DMS53 treated with DMSO at 0.1 percent for 48 hours (cell line): ENCODE results near the gene CTBP1.

Experiments used
- DNase-seq: peaks from one replicate; lab custom pipeline; 2025; ENCODE audit not compliant: unreplicated experiment; lab: John Stamatoyannopoulos, UW

Gene CTBP1

DNA sequence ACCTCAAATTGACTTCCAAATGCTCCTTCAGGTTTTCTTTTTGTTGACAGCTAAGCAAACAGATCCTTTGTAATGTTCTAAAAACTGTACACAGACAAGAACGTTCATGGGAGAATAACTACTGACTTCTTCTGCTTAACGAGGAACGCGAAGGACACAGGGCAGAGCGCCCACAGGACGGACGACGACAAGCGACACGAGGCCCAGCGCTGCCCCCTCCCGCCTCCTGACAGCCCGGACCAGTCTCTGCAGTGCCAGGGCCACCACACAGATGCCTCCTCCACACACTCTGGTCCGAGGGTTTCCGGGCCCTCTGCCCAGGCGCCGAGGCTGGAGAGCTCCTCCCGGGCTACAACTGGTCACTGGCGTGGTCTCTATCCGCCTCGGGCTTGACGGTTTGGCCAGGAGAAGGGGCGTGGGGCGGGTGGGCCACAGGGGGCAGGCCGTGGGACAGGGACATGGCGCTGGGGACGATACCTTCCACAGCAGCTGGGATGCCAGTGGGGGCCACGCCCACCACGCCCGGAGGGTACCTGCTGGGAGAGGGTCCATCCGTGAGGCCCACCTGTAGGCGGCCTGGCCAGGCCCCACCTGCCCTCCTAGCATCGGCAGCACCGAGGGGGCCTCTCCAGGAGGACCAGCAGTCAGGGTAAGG is 36.9 kb downstream of the CTBP1 start:
- no peak for DNase-seq

DNA sequence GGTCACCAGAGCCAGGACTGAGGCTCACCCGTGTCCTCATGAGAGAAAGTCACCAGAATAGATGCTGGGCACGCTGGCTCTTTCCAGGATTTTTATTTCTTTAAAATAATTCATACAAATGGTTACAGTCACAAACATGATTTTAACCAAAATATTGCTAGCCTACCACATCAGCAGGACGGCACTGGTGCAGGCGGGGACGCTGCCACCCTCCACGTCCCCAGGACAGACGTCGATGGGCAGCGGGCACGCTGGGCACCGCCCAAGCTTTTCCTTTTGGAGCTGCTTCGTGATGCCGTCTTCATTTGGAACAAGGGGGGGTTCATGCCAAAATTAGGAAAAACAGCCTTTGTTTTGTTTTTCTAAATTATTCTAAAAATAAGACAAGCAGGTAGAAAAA is 37.6 kb downstream of the CTBP1 start:
- no peak for DNase-seq

DNA sequence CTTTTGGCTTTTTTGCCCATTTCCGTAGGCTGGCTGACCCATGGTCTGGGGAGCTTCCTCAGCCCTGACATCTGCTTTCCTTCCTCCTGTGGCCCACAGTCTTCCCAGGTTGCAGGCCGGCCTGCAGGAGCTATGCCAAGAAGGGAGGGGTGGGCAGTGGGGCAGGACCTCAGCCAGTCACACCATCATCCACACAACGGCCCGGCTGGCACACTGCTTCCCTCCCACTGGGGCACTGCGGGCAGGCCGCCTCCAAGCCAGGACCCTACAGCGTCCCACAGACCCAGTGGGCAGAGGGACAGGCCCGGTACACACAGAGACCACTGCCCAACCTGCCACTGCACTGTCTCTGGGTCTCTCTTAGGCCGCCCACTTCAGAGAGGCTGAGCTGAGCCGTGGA is 38.0 kb downstream of the CTBP1 start:
- no peak for DNase-seq

DNA sequence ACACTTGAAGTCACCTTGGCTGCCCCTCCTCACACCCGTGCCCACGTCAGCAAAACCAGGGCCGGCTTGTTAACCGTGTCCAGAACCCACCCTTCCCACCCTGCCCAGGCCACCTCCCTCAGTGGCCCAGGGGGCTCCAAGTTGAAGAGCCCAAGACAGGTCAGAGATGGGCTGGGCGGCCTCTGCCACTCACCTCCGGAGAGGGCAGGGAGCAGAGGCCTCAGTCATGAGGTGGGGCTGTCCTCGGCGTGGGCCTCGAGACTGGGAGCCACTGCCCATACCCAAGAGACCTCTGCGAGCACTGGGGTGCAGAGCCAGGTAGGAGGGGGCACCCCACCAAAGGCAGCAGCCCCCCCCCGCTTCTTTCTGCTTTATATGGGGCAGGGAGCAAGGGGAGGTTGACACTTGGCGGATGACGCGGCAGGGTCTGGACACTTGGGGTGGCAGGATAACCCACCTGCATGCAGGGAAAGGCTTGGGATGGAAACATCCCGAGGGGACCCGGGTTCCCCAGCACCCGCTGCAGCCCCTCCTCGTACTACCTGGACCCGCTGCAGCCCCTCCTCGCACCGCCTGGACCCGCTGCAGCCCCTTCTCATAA is 38.6 kb downstream of the CTBP1 start:
- no peak for DNase-seq

DNA sequence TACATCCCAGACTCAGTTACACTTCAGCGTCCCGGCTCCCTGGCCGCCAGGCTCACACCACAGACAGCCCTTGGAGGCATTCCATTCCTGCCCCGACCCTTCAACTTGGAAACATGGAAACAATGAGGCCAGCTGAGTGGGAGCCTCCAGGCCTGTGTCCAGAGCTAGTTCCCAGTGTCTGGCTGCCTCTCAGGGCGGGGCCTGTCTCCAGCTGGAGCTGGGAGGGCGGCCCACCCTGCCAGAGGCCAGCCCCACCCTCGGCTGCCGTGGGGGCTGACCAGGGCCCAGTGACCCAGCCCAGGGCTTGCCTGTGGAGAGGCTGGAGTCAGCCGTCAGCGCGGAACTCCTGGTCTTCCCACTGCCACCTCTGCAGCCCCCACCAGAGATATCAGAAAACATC is 39.1 kb downstream of the CTBP1 start:
- no peak for DNase-seq

DNA sequence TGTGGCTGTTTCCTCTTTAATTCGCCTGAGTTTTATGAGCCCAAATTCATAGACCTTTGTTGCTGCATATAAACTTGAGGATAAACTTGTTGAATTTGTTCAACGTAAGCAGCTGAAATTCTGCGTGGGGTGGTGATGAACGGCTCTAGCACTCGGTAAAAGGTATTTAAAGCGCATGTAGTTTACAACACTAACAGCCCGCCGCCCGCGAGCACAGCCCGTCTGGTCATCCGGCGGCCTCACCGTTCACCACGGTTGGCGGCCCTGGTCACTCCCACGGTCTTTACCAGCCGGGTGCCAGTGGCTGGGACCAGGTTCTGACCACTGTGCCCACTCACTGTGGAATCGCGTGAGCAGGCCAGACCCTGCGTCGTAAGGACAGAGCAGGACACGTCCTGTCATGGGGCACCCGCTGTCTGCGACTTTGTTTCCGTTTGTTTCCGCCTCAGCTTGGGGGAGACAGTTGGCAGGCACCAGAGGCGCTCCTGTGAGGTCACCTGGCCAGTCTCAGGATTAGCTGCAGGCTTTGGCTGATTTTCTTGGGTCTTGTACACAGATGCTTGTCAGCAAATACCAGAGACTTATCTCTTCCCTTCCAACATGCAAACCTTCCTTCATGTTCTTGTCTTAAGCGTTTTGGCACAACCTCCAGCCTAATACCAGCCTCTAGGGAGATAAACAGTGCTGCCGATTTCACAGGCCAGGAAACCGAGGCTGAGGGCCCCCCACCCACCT is 39.8 kb downstream of the CTBP1 start:
- DNase-seq: no peak

- DNase-seq: no peak
Measured at GRCh38 chr4:1208266-1208961, 40.5 kb downstream of the CTBP1 start.

- DNase-seq: no peak
Measured at GRCh38 chr4:1207603-1208265, 41.2 kb downstream of the CTBP1 start.

DNA sequence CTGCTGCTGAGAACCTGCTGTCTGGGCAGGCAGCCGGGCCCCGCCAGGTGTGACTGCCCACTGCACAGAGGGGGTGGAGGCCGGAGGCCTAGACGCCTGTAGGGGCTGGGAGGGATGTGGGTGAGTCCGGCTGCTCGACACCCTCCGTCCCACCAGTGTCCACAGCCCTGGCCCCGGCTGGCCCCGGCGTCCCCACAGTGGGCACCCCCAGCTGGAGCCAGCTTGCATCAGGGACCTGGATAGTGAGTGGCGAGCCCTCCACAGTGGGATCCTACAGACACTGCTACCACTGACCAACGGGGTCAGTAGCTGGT is 41.8 kb downstream of the CTBP1 start:
- DNase-seq: no peak

DNA sequence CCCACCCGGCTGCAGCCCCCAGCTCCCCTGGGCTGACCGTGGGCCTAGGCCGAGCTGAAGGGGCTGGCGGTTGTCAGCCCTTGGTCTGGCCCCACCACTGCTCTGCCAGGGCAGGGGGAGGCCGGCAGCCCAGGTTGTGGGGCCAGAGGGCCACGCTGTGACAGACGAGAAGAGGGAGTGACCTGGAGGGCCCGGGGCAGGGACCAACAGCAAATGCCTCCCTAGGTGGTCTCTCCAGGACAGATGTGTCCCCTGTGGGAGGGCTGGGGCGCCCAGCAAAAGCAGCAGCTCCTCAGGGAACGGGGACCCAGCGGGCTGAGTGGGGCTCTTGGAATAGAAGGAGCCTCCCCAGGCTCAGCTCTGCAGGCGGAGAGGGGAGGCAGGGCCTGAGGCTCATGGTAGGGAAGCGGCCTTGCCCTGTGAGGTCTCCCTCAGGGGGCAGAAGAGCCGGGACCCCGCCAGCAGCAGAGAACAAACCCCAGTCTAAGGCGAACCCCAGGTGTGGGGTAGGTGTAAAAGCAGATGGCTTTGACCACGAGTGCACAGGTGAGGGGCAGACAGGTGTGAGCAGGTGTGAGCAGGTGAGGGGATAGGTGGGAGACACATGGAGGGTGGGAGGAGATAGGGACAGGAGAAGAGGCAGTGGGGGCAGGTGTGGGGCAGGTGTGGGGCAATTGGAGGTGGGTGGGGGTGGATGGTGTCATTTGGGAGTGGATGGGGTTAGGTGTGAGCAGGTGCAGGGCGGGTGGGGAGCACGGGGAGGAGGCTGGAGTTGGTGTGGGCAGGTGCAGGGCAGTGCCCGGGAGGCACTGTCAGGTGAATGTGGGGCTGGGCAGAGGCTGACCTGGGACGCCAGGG is 42.4 kb downstream of the CTBP1 start:
- DNase-seq: no peak

DNA sequence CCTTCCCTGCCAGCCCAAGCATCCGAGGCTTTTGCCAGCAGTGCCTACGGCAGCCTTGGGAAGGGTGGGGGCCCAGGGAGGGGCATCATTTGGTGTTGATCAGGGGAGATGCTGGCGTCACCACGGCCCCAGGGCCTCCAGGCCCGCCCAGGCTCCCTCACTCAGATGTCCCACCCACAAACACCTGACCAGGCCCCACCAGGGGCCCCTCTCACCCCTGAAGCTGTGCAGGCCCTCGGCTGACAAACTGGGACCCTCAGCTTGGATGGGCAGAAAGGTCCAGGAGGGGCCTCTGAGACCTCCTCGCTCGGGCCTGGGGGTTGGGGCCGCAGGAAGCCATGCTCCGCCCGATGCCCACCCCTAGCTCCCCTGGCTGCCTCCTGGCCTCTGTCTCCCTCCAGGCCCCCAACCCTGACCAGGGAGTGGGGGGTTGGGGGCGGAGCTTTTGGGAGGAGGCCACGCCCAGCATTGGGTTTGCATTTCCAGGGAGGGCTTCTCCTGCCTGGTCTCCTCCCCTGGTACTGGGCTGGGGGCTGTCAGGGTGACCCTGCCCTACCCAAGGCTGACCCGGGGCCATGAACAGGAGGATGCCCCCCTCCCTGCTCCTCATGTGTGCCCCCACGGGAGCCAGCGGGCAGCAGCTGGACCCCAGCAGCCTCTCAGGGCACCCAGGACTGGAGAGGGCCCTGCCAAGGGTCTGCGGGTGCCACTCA is 43.2 kb downstream of the CTBP1 start:
- DNase-seq: no peak

- DNase-seq: no peak
Measured at GRCh38 chr4:1204828-1205585, 43.9 kb downstream of the CTBP1 start.

DNA sequence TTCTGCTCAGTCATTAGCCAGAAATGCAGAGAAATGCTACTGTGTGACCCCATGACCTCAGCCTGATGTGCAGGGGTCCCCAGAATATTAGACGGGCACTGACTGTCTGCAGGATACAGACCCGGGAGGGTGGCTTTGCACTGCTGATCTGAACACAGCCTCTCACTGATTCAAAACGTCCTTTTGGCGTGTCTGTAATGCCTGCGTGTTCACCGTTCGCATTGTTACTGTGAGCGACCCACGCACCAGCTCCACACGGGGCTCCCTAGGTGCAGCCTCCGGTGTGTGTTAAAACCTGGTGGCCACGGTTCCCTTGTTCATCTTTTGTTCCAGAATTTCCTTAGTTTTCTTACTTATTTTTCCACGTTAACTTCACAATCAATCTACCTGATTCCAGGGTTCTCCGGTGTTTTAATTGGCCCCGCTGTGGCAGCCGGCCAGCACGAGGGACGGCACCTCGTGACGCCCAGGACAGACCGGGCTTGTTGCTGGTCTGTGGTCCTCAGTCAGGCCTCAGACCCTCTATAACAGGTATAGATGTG is 44.6 kb downstream of the CTBP1 start:
- no peak for DNase-seq

GRCh38 chr4:1203026-1203616 is 45.8 kb downstream of the CTBP1 start:
- DNase-seq: no peak

- no peak for DNase-seq
Measured at GRCh38 chr4:1202526-1203011, 46.4 kb downstream of the CTBP1 start.

DNA sequence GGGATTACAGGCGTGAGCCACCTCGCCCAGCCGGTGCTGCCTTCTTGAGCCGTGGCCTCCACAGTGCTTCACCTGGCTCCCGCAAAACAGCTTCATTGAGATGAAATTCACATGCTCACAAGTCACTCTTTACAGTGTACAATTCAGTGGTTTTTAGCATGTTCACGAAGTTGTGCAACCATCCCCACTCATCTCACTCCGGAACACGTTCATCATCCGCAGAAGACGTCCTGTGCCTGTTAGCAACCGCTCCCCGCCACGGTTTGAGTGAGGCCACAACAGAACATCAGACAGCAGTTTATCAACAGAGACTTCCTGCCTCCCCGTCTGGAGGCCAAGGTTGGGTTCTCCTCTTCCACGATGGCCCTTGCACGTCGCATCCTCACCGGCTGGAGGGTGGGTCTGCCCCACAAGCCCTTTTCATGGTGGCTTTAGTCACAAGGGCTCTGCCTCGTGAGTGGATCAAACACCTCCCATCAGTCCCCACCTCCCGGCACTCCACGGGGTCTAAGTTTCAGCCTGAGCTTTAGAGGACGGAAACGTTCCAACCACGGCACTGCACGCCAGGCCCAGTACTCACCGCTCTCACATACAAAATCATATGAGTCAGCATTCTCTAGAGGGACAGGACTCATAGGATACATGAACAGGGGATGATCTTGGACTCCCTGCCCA is 46.9 kb downstream of the CTBP1 start:
- no peak for DNase-seq

- DNase-seq: no peak
Measured at GRCh38 chr4:1200425-1201035, 48.4 kb downstream of the CTBP1 start.
